ENCODE results near the gene MANF. TPM values are rescaled to one million over a fixed set of nuclear protein-coding genes. Genes with fewer than 3 reads are reported as not detected.

The MANF gene
- total and polyA plus RNA-seq, 2 donors (not counting 1 experiment from before 2014, with no cell fraction given) = 19.8 to 29.7 TPM

GRCh38 chr3:51391075-51391565 lies 6.0 kb downstream of the MANF start, which contains the start of gene RBM15B:
RBM15B (plus strand) TSS chr3:51391285; CDS start chr3:51391400, 115 bp downstream.
- DNase-seq (peak; percentile 97), ATAC-seq (ENCODE audit: low read depth) (peak; percentile 95)
- WGBS (ENCODE audit: insufficient coverage) = under 1% methylated on average over 83 of the region's 83 CpGs
- Histone ChIP-seq H3K27ac (ENCODE audit: low read length in 2 of 2) (peak within 1 kb of the TSS; percentile 71 to 78), H3K4me3 (ENCODE audit: control extremely low read depth in 1 of 5, extremely low read depth in 1 of 5, insufficient read depth in 1 of 5, low read depth in 2 of 5, low read length in 4 of 5) (peak within 1 kb of the TSS; percentile 11 to 66 (median 58)), H3K4me1 (ENCODE audit: control insufficient read depth in 2 of 2, insufficient read depth in 2 of 2, low read length in 2 of 2) (peaks cover 24 to 41% of the 10 kb centered on the region in 2 donors), H3K36me3 (replicated peaks in 1 of 2; ENCODE audit: control extremely low read depth in 1 of 2, control insufficient read depth in 1 of 2, extremely low read depth in 1 of 2, insufficient read depth in 2 of 2, low read length in 1 of 2) (peaks cover 0 to 59% of the 10 kb centered on the region in 2 experiments), H3K9me3 (ENCODE audit: control extremely low read depth in 1 of 3, control insufficient read depth in 2 of 3, insufficient read depth in 1 of 3, low read length in 2 of 3) (no peaks in the 10 kb centered on the region), H3K9ac (ENCODE audit: low read length) (peak within 1 kb of the TSS; percentile 65), H3K27me3 (replicated peaks in 1 of 4; ENCODE audit: control extremely low read depth in 1 of 4, control insufficient read depth in 3 of 4, insufficient read depth in 4 of 4, low read length in 3 of 4) (no peaks in the 10 kb centered on the region), H3K4me2 (replicated peaks; ENCODE audit: low read depth, low read length, poor library complexity, severe bottlenecking) (peak within 1 kb of the TSS; percentile 91), H2AFZ (ENCODE audit: insufficient read depth, low read depth, low read length, poor library complexity, severe bottlenecking) (peak within 1 kb of the TSS; percentile 73), H3K79me2 (ENCODE audit: control insufficient read depth, insufficient read depth, low read length) (peaks cover 48% of the 10 kb centered on the region), H4K20me1 (ENCODE audit: control insufficient read depth, insufficient read depth, low read length, poor library complexity, severe bottlenecking) (peaks cover 48% of the 10 kb centered on the region)
- peaks cover 54% of the 10 kb centered on the region for H3K4me1 Mint-ChIP-seq
- TF ChIP-seq EZH2 (IDR thresholded peaks at IDR 0.05; ENCODE audit: borderline replicate concordance, insufficient read depth, low read depth, low read length, poor library complexity, severe bottlenecking) = no peak
- TF ChIP-seq CTCF (IDR thresholded peaks at IDR 0.05) = peak; percentile 87
- POLR2A ChIA-PET = no interaction called here
- no peaks in the 10 kb centered on the region for H3K9me3 Mint-ChIP-seq (ENCODE audit: insufficient read depth)
- intact Hi-C loops (cut with micrococcal nuclease) = loop anchor here (1.0 to 10.0 kb wide), 4 partner anchors 43 to 1144 kb away; partner anchors contain the start of genes NT5DC2 and UQCC5
- CTCF ChIA-PET = interaction anchor here (1.4 to 8.6 kb wide), 5 partner anchors 15 to 777 kb away, joined by 5 to 67 read pairs (median 9); partner anchors contain the start of genes CISH and MAPKAPK3
- no peaks in the 10 kb centered on the region for H3K27me3 Mint-ChIP-seq
- H3K27ac Mint-ChIP-seq = peak within 1 kb of the TSS; percentile 88
- H3K4me3 Mint-ChIP-seq = peak within 1 kb of the TSS; percentile 84
